ENCODE results near the gene TMEM255B. TPM values are rescaled to one million over a fixed set of nuclear protein-coding genes. Genes with fewer than 3 reads are reported as not detected.

The TMEM255B gene
- total RNA-seq, 1 donor: 0.43 TPM

DNA sequence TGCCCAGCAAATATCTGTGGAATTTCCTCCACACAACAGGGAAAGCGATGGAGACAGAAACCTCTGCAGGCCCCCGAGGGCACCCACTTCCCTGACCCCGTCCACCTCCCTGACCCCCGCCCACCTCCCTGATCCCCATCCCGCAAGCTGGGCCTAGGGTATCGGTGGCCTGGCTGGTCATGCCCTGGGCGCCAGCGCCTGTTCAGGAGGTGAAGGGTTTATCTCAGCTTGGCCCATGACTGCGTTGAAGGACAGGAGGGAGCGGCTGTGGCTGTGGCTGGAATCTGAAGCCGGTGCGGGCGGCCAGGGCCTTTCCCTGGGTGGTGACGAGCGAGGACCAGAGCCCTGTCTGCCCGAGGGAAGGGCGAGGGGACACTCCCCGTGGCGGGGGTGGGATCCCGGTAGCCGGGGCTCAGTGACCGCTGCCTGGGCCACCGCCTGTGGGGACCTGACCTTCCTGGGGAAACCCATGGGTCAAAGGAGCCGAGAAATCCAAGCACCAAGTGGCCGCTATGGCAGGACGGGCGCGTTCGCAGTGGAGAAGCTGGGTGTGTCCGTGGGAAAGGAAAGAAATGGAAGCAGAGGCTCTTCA lies 84.1 kb downstream of the TMEM255B start:
- TF ChIP-seq, protein P1, sequence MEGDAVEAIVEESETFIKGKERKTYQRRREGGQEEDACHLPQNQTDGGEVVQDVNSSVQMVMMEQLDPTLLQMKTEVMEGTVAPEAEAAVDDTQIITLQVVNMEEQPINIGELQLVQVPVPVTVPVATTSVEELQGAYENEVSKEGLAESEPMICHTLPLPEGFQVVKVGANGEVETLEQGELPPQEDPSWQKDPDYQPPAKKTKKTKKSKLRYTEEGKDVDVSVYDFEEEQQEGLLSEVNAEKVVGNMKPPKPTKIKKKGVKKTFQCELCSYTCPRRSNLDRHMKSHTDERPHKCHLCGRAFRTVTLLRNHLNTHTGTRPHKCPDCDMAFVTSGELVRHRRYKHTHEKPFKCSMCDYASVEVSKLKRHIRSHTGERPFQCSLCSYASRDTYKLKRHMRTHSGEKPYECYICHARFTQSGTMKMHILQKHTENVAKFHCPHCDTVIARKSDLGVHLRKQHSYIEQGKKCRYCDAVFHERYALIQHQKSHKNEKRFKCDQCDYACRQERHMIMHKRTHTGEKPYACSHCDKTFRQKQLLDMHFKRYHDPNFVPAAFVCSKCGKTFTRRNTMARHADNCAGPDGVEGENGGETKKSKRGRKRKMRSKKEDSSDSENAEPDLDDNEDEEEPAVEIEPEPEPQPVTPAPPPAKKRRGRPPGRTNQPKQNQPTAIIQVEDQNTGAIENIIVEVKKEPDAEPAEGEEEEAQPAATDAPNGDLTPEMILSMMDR (IDR thresholded peaks at IDR 0.05; ENCODE audit: insufficient read depth, low read depth, low read length): no peak
- DNase-seq (ENCODE audit: low read depth): no peak
- no peak overlapping the region for H3K4me3 ChIP-seq (ENCODE audit: low read depth, low read length)

DNA sequence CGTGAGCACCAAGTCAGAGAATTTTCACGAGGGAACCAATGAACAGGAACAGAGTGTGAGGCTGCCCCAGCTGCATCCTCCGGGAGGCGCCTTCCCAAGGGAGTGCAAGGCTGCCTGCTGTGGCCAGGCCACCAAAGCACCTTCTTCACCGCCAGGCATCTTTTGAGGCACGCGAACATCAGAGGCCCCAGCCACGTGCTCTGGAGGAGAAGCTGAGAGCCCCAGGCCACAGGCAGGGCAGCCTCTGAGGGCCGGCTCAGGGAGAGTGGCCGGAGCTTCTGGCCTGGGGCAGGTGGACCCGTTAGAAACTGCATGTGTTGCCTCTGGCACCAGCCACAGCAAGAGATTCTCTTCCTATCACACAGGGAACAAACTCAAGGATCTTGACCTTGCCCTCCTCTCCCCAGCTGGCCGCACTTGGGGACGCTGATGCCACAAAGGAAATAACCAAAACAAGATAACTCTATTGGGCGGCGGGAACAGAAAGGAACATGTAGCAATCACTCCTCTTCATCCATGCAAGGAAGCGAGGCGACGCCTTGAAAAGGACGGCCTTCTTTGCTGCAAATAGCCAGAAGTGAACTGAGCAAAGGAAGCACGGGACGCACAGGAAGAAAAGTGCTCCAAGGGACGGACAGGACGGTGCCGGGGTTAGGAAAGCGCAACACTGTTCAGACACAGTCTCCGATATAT lies 85.0 kb downstream of the TMEM255B start:
- no peak for DNase-seq (ENCODE audit: low read depth)
- TF ChIP-seq, protein P1 (IDR thresholded peaks at IDR 0.05; ENCODE audit: insufficient read depth, low read depth, low read length): no peak
- no peak overlapping the region for H3K4me3 ChIP-seq (ENCODE audit: low read depth, low read length)

DNA sequence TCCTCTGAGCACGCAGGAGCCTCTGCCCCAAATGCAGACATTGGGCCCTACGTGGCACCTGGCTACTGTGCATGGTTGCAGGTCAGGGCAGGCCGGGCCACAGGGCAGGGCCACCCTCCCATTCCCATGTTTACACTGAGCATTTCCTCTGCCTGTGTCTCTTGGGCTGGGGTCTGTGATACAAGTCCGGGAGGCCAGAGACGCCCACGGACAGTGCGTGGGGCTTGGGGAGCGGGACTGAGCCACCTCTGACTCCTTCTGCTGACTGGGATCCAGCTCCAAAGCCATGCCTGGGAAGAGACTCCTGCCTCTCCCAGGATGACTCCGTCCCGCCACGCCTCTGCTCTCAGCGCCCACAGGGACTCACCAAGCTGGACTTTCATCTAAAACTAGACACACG lies 86.0 kb downstream of the TMEM255B start:
- DNase-seq (ENCODE audit: low read depth): no peak
- no peak overlapping the region for H3K4me3 ChIP-seq (ENCODE audit: low read depth, low read length)
- TF ChIP-seq, protein P1 (IDR thresholded peaks at IDR 0.05; ENCODE audit: insufficient read depth, low read depth, low read length): no peak

DNA sequence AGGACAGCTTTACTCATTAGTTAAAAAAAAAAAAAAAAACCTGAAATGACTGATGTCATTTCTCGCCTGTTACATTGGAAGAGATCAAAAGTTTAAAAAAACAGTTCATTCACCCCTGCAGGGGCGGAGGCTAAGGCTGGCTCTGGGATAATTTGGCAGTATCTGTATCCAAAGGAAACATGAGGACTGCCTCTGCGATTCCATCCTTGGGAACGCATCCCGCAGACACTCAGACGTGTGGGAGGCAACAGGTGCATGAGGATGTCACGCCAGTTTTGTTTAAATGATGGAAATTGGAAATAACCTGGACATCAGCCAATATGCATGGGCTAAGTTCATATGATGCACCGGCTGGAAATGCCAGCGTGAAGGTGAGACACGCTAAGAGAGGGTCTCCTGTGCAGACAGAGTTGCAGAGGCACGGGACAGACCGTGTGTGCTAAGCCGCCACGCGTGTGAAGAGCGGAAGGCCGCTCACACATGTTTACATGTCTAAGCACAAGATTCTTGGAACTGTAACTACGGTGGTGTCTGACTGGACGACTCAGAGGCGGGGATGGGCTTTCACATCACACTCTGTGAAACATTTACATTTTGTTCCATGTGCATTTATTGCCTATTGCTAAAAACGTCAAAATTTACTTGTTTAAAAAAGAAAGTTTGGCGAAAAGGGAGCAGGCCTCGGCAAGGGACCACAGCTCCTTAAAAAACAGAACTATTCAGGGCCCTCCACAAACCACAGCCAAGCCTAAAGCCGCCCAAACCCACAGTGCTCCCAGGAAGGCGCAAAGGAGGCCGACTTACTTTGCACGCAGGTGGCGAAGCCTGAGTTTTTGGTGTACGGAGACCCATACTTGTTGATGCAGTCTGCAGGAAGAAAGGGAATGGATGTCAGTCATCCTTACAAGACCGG lies 87.0 kb downstream of the TMEM255B start:
- no peak overlapping the region for H3K4me3 ChIP-seq (ENCODE audit: low read depth, low read length)
- DNase-seq (ENCODE audit: low read depth): no peak
- TF ChIP-seq, protein P1 (IDR thresholded peaks at IDR 0.05; ENCODE audit: insufficient read depth, low read depth, low read length): no peak

DNA sequence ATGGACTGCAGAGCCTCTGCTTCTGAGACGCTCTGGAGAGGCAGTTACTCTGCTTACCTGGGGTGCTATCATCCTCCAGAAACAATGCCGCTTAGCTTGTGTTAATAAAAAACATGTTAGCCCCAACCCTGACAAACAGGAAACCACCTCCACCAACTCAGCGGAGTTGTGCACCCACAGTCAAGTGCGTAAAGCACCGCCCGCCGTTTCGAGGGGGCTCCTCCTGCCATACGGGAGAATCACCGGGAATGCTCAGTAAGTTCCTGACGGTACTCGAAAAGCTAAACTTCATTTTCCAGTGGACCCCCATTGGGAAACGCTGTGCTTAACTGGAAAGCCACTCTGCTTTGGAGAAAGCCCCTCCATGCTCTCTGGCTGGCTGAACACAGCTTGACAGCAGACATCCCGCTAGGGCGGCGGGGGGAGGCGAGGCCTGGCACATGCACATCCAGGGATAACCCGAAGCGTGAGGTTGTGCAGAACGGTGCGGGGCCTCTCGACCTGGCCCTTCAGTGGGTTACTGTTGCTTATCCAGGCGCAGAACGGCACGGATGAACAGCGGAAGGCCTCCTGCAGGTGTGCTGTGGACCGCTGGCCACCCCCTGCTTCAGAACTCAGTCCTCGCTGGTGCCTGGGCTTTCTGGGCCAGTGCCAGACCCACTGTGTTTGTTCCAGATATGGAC lies 87.8 kb downstream of the TMEM255B start:
- no peak overlapping the region for H3K4me3 ChIP-seq (ENCODE audit: low read depth, low read length)
- DNase-seq (ENCODE audit: low read depth): no peak
- TF ChIP-seq, protein P1 (IDR thresholded peaks at IDR 0.05; ENCODE audit: insufficient read depth, low read depth, low read length): no peak

DNA sequence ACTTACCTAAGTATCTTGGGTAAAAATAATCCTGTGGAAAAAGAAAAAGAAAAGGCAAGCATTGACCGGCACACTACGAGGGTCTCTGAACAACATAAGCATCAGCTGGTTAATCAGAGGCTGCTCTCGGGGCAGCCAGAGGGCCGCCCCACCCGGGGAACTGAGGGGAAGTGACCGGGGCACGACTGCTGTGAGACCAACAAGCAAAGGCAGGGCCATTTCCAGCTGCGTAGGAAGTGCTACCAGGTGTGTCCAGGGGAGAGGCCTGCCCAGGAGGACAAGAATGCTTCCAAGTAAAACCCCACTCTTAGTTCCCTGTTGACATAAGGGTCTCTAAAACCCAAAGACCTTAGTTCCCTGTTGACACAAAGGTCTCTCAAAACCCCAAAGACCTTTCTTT lies 89.0 kb downstream of the TMEM255B start:
- TF ChIP-seq, protein P1 (IDR thresholded peaks at IDR 0.05; ENCODE audit: insufficient read depth, low read depth, low read length): no peak
- H3K4me3 ChIP-seq (ENCODE audit: low read depth, low read length): no peak overlapping the region
- no peak for DNase-seq (ENCODE audit: low read depth)

Measured in fibroblast of villous mesenchyme (primary cell).